K562 (cell line): Measurements from ENCODE around the gene CARD11. TPM values are rescaled to one million over a fixed set of nuclear protein-coding genes. Genes with fewer than 3 reads are reported as not detected.

Experiments
- BDP1 ChIP-seq: IDR thresholded peaks from 3 replicates; pipeline ENCODE4 v1.6.1; 2011; ENCODE audit not compliant: insufficient read length, insufficient read depth
- CBX5 ChIP-seq: IDR thresholded peaks from 2 replicates; pipeline ENCODE4 v1.6.1; 2014; ENCODE audit warnings: low read depth, borderline replicate concordance
- CREB1 ChIP-seq, 2 experiments: sonication (generic) in 1 of 2; formaldehyde crosslinking in 1 of 2; IDR thresholded peaks; 2 replicates each; pipeline versions ENCODE4 v1.6.1 to v1.8.0; 2012 to 2022; ENCODE audit warnings: inconsistent platforms in 1 of 2, mild to moderate bottlenecking in 1 of 2, missing genetic modification reagents in 1 of 2, moderate library complexity in 1 of 2
- CREB5 ChIP-seq: fragments of 250-450 bp; sonication (Bioruptor Pico); IDR thresholded peaks from 2 replicates; pipeline ENCODE4 v1.5.0; 2020; ENCODE audit warnings: mild to moderate bottlenecking
- CXXC5 ChIP-seq: fragments of 250-450 bp; sonication (Bioruptor Pico); IDR thresholded peaks from 2 replicates; pipeline ENCODE4 v1.8.0; 2022; ENCODE audit warnings: inconsistent platforms, mild to moderate bottlenecking, moderate library complexity
- GTF2F1 ChIP-seq: IDR thresholded peaks from 2 replicates; pipeline ENCODE4 v1.6.1; 2011; ENCODE audit warnings: low read depth, low read length, improper control_type of control experiment
- HEY1 ChIP-seq: fragments of 250-450 bp; sonication (Bioruptor Pico); IDR thresholded peaks from 2 replicates; pipeline ENCODE4 v1.5.0; 2020; ENCODE audit warnings: mild to moderate bottlenecking, moderate library complexity, borderline replicate concordance
- MEF2D ChIP-seq: conservative IDR thresholded peaks from 2 replicates; pipeline ENCODE4 v1.6.1; 2016; ENCODE audit warnings: low read depth, missing genetic modification characterization, missing compliant biosample characterization
- PTTG1 ChIP-seq: fragments of 450-650 bp; IDR thresholded peaks from 2 replicates; pipeline ENCODE4 v1.6.1; 2016; ENCODE audit warnings: low read depth, mild to moderate bottlenecking, missing genetic modification characterization, missing compliant biosample characterization
- RREB1 ChIP-seq: fragments of 250-450 bp; sonication (Bioruptor Pico); IDR thresholded peaks from 2 replicates; pipeline ENCODE4 v1.4.0; 2020
- SAFB ChIP-seq: fragments of 200-400 bp; formaldehyde crosslinking; IDR thresholded peaks from 2 replicates; pipeline ENCODE4 v1.6.1; 2017; ENCODE audit warnings: low read depth, low read length, borderline replicate concordance
- SMAD4 ChIP-seq: fragments of 250-450 bp; sonication (Bioruptor Pico); conservative IDR thresholded peaks from 2 replicates; pipeline ENCODE4 v1.8.0; 2021; ENCODE audit warnings: inconsistent platforms, mild to moderate bottlenecking, moderate library complexity
- SRSF3 ChIP-seq: fragments of 200-400 bp; formaldehyde crosslinking; IDR thresholded peaks from 2 replicates; pipeline ENCODE4 v1.6.1; 2016; ENCODE audit warnings: mild to moderate bottlenecking, low read length, moderate library complexity; ENCODE audit not compliant: insufficient read depth
- TAF9B ChIP-seq: fragments of 450-650 bp; IDR thresholded peaks from 2 replicates; pipeline ENCODE4 v1.6.1; 2018; ENCODE audit warnings: mild to moderate bottlenecking; ENCODE audit not compliant: partially characterized antibody
- U2AF2 ChIP-seq: fragments of 200-400 bp; formaldehyde crosslinking; optimal IDR thresholded peaks from 2 replicates; pipeline ENCODE3; 2017; ENCODE audit warnings: low read depth, mild to moderate bottlenecking, low read length
- XRCC5 ChIP-seq: fragments of 200-400 bp; formaldehyde crosslinking; IDR thresholded peaks from 2 replicates; pipeline ENCODE4 v1.6.1; 2017; ENCODE audit warnings: low read depth, mild to moderate bottlenecking, low read length
- ZBTB12 ChIP-seq: fragments of 250-450 bp; sonication (Bioruptor Pico); IDR thresholded peaks from 2 replicates; pipeline ENCODE4 v1.4.0; 2020
- ZBTB17 ChIP-seq: fragments of 450-650 bp; formaldehyde crosslinking; IDR thresholded peaks from 2 replicates; pipeline ENCODE4 v1.4.0; 2020; ENCODE audit warnings: mild to moderate bottlenecking
- ZBTB26 ChIP-seq: fragments of 450-650 bp; formaldehyde crosslinking; IDR thresholded peaks from 2 replicates; pipeline ENCODE4 v1.4.0; 2022; ENCODE audit warnings: missing genetic modification characterization
- ZNF695 ChIP-seq: fragments of 450-650 bp; formaldehyde crosslinking; IDR thresholded peaks from 2 replicates; pipeline ENCODE4 v1.4.0; 2020; ENCODE audit warnings: mild to moderate bottlenecking, moderate library complexity
- polyA plus RNA-seq, 8 experiments: library from polyadenylated mRNA; depleted of rRNA in 4 of 8; stranded (reverse) in 5 of 8; unstranded in 3 of 8; fragments of >200 nt; fragmentation: Nextera tagmentation in 2 of 8; fragmentation: Illumina TruSeq in 1 of 8; extraction: Ambion mirVana in 2 of 8; extraction: Trizol in 1 of 8; gene quantifications; 2 replicates each; pipeline versions ENCODE4 v1.2.1 to v1.2.3, GENCODE V29; 2011 to 2014; ENCODE audit warnings: inconsistent platforms in 1 of 8, missing spikeins in 1 of 8
- total RNA-seq, 7 experiments: library from RNA; depleted of rRNA in 6 of 7; stranded (reverse); fragments of >200 nt in 6 of 7; fragmentation: Illumina TruSeq in 2 of 7; extraction: Trizol in 2 of 7; gene quantifications; 2 replicates each; pipeline versions ENCODE4 v1.2.1 to v1.2.3, GENCODE V29; 2011 to 2021; ENCODE audit warnings: low replicate concordance in 1 of 7

Gene CARD11
- total and polyA plus RNA-seq, 9 of the 15 experiments (the other 6 are each of a cell fraction or from before 2014, with no cell fraction given), result 0.07 to 12.8 (median 5.7) TPM

GRCh38 chr7:2863461-2864066 is 180.1 kb downstream of the CARD11 start (continued):
- no peak for TF ChIP-seq U2AF2
- no peak for TF ChIP-seq TAF9B
- no peak; the same call in 1 of the 2 replicates for TF ChIP-seq MEF2D (tag)
- no peak for TF ChIP-seq ZNF695 (CRISPR knock-in tag)
- TF ChIP-seq XRCC5, result no peak
- TF ChIP-seq SAFB, result no peak
- TF ChIP-seq RREB1 (CRISPR knock-in tag), result no peak
- no peak for TF ChIP-seq HEY1 (CRISPR knock-in tag)
- TF ChIP-seq CBX5, result no peak
- TF ChIP-seq CREB5, result no peak
- TF ChIP-seq SMAD4, result peak; percentile 59
- no peak for TF ChIP-seq PTTG1 (tag)
- no peak for TF ChIP-seq BDP1
- TF ChIP-seq CREB1 (IDR thresholded peaks at IDR 0.05), result no peak
- no peak for TF ChIP-seq CREB1 (CRISPR knock-in tag; IDR thresholded peaks at IDR 0.05)
- no peak for TF ChIP-seq ZBTB26 (CRISPR knock-in tag)
- no peak for TF ChIP-seq ZBTB17 (CRISPR knock-in tag)
- TF ChIP-seq GTF2F1, result no peak
- peak; percentile 53 for TF ChIP-seq CXXC5 (CRISPR knock-in tag)
- TF ChIP-seq ZBTB12, result no peak
- TF ChIP-seq SRSF3, result no peak
